ENCODE results near the gene NTM.

Gene NTM

GRCh38 chr11:131875611-131876010 is 505.2 kb downstream of the NTM start:
- no peak for DNase-seq

GRCh38 chr11:131877246-131877942 is 507.0 kb downstream of the NTM start:
- DNase-seq: no peak

- no peak for DNase-seq
These were observed 509.9 kb downstream of the NTM start for GRCh38 chr11:131880316-131880715.

DNA sequence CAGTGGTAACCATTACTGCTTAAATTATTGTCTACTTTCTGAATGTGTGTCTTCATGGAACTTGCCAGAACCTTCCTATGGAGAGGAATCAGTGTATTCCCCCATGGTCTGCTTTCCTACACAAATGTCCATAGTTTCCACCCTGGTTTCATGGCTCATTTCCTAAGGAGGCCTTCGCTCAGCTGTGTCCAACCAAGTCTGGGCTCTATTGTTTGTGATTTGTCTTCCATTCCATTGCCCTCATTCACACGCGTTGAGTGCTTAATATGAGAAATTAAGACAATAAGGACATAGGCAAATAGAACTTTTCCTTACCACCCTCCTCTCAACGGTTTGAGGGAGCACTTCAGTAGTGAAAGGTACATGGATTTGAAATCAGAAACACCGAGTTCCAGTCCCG is 510.6 kb downstream of the NTM start:
- no peak for DNase-seq

DNA sequence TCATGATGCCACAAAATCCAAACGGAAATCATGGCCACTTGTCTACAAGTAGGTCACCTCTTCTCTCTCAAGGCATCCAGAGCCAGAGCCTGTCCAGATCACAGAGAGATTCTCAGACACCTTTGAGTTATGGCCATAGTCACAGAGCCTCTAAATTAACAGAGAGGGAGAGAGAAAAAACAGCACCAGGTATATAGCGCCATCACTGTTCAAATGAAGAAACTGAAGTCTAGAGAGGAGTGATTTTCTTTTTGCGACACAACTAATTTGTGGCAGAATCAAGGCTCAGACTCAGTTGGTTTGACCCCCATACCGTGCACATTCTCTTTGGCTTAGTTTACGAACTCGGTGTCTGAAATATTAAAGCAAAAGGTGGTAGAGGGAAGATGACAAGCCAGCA is 512.9 kb downstream of the NTM start:
- no peak for DNase-seq

DNA sequence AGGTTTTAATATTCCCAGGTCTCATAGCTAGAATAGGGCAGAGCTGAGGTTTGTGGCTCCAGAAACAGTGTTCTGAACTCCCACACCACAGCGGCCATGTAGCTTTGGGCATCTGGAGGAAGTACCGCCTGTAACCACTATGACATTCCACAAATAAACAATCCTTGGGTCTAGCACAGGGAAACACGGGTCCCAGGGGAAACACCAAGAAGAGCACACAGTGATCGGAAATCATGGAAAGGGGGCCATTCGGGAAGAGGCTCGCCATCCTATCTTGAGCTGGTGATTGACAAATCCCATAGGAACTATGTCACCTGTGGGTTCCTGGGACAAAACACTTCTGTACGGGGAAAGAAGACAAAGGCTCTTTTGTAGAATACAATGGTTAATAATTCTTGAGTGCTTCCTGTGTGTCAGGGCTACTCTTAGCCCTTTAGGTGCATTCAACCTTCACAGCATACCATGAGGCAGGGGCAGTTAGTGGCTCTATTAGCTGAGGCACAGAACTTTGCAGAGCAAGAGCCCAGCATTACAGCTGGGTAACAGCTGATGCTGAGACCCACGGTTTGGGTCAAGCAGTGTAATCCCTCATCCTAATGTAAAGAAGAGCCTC is 514.2 kb downstream of the NTM start:
- no peak for DNase-seq

DNA sequence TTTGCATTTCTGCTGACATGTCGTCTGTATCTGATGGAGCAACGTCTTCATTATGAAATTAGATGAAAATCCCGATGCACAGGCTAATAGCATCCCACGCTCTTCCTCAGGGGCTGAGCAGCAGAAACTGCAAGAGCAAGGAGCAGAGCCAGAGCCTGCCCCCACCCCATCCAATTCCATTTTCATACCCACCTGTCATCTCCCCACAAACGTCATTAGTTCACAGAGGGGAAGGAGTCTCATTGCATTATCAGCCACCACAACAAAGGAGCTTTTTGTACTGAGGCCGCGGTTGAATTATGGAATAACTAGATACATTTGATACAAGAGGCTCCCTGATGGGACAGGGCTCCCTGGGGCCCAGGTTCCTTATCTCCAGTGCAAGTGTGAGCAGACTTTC is 515.0 kb downstream of the NTM start:
- no peak for DNase-seq

DNA sequence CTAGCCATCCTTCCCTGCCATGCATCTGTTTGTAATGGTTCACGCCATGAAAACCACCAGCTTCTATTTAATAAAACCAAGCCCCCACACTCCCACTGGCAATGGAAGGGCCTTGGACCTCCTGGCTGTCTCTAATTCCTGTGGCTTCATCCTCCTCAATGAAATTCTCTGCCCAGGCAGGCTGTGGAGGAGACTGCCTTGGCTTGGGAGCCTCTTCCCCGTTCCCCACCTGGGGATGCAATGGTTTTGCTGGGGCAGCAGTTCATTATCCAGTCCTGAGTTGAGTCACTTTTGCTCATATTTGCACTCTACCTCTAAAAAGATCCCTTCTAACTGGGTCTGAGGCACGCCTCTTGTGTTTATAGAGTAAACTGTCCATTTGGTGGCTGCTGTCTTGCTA is 515.8 kb downstream of the NTM start:
- DNase-seq: no peak

DNA sequence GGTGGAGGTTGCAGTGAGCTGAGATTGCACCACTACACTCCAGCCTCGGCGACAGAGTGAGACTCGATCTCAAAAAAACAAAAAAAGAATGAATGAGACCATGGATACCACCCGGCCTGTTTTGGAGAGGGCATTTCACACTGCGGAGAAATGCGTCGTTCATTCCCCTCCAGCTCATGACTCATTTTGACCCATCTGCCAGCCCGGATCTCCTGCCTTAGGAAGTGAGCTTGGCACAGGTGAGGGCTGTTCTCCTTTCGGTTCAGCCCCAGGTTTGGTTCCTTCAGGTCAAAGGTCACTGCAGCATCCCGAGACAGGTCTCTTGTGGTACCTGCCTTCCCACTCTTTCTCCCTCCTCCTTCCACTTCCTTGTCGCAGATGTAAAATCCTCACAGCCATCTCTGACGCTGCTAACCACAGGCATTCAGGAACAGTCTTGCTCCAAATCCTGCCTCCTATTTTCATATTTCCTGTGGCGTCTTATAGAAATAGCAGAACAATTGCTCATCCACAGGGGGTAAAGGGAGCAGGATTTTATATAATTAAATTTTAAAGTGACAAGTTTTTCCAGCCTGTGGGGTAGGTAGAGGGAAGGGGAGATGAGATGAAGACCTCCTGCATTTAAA is 517.9 kb downstream of the NTM start:
- DNase-seq: no peak

DNA sequence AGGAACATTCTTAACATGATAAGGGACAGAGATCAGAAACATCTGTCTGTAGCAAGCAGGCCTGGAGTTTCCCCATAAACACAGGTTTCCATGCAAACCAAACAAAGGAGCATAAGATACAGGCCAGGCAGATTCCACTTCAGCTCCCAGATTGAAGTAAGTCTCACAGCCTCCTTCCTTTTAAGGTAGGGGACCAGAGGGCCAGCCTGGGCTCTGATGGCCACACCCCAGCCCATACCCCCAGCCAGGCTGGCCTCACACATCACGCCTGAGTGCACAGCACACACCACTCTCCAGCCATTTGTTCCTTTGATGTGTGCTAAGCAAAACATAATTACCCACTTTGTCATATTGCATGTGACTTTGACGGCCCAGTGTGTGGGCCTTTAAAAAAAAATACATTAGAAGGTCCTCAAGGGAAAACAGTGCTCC is 518.7 kb downstream of the NTM start:
- DNase-seq: no peak

GRCh38 chr11:131889760-131890581 is 519.6 kb downstream of the NTM start:
- DNase-seq: no peak

DNA sequence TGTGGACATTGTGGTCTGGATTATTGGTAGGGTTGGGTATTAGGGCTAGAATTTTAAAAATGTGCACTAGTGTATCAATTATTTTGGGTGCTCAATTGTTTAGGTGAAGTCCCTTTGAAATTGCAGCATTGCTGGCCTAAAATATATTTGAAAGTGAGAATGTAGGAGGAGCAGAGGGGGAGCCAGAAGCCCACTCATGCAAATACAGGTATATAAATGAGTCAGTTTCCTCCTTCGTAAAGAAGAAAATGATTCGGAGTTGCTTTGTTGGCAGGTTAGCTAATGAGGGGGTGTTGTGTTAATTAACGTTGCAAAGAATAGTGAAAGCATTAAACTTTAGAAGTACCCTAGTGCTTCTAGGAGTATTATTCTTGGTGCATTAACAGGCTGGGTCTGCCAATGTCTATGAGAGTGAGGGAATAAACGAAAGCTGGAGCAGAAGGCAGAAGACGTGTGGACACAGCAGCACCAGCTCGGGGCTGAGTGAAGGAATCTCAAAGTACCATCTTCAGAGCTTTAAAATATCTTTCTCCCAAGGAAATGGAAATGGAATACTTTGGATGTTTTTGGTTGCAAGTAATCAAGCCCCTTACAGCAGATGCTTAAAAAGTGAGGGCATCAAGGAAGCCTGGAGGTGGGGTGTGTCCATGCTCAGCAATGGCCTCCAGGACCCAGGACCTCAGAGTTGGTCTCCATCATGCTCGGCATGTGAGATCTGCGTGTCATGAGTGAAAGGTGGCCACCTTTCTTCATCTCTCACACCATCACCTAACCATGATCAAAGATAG is 522.9 kb downstream of the NTM start:
- no peak for DNase-seq

DNA sequence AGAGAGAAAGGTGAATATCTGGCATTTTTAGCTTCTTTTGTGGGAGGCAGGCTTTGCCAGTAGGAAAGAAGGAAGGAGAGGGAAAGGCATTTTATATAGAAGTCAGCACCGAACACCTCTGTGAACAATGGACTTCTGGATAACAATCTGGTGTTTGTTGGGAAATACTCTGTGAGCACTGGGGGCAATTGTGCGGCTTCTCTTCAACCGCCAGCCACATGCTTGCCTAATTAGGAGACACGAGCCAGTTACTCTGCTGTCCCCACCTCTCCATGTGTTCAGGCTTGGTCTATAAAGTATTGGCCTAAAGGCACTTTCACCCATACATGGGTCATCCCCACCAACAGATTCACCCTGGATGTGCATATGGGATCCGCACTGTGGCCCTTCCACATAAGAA is 523.6 kb downstream of the NTM start:
- DNase-seq: no peak

DNA sequence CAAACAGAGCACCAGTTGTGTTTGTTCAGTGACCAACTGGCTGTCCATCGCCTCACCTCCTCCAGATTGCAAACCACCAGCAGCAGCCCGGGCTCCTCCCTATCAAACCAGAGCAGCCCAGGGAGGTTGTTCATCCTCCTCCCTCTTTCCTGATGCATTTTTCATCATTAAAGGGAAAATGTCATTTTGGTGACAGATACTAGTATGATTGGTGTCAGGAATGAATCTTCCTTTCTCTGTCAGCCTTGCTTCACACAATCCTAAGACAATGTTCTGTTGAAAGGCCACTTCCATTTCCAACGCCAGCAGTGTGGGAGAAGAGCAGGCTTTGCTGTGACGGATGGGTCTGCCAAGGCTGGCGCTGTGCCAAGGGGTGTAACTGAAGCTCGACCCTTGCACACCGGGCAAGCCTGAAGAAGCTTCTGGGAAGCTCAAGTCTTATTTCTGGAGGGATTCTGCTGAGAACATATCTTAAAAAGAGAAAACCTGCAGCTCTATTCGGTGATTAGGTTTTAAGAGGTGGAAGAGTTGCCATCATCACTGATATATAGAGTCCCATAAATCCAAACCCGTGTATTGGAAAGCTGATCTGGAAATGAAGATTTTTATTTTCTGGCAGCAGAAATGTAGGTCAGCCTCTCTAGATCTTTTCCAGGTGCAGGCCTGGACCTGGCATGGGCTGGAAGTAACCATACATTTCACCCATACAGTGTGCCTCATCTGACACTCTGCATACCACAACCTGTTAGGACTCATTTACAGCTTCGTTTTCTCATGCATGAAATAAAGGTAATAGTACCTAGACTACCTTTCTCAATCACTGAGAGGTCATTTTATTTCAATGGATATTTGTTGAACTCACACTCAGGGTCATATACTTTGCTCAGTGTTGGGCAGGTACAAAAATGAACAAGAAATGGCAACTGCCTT is 524.5 kb downstream of the NTM start:
- no peak for DNase-seq

DNA sequence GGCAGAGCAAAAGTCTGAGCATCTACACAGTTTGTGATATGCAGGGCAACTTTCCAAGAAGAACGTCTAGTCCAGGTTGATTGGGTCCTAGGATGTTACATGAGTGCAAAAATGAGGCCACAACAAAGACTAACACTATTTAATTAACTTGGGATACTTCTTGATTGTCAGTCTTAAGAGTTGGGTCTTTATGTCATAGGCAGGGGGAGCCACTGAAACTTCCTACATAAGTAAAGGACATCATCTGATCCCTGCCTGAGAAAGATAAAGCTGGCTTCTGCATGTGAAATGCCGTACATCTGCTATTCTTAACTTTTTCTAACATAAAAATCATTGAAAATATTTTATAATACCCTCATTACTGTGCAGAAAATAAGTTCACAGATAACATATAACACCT is 525.5 kb downstream of the NTM start:
- no peak for DNase-seq

GRCh38 chr11:131896978-131897615 is 526.7 kb downstream of the NTM start:
- no peak for DNase-seq

DNA sequence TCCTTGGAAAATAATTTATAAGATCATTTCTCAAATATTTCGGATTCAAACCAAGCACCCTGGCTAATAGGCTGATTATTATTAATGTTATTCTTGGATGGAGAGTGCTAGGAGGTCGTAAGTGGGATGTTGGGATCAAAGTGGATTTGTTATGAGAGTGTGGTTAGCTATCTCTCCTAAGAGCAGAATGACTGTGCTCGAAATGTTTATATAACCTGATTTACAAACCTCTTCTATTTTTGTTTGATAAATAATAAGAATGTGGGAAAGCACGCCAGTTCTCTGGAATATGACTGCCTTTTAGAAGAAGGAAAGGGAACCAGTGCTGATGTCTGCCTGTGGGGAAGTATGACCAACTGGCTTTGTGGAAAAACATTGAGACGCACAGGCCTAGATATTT is 527.5 kb downstream of the NTM start:
- DNase-seq: no peak

GRCh38 chr11:131898949-131899348 is 528.5 kb downstream of the NTM start:
- DNase-seq: no peak

DNA sequence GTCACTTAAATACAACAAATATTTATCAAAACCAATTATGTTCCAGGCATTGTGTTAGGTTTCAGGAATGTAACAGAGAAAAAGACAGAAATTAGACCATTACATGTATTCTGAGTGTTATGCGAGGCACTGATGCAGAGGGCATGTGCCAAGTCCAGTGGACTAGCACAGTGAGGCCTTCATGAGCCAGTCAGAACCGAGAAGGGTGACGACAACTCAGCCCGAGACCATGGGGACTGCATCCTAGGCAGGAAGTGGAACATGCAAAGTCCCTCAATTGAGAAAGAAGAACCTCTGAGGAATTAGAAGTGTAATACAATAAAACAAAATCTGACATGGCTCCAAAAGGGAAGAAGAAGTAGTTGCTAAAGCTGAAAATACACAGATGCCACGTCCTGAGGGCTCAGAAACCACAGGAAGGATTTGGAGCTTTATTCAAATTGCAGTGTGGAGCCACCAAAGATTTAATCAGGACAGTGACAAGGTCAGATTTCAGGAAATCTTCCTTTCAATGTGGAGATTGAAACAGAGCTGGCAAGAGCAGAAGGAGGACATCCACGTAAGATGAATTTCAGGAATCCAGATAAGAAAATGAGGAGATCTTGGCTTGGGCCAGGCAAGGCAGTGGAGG is 529.6 kb downstream of the NTM start:
- DNase-seq: no peak

DNA sequence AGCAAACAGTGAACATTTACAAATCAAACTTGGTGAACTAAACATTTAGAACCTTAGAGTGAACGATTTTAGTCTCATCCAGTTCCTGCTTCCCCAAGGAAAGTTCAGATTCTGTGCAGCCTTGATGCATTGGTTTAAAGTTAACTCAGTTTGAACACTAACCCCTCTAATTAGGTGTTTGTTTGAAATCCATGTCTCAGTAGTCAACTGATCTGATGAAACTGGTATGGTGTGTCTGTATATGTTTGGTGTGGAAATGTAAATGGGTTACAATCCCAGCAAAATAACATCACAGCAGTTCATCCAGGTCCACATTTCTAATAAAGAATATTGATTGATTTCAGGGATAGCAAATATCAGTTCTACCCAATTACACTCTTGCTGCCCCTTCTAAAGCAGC is 532.0 kb downstream of the NTM start:
- no peak for DNase-seq

DNA sequence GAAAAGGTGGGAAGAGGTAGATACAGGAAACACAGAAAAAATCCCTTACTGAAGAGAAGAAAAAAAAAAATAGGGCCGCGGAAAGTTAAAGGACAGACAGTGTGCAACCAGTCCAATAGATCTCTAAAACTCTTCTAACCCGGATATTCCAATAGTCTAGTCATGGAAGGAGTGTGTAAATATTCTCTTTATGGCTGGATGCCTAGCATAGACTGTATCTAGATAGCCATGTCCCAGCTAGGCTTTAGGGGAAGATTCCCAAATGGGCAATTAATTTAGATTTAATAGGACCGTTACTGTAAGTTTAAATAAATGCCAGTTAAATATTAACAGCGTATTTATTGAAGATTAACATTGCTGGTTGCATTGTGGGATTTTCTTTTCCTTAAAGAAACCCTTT is 532.7 kb downstream of the NTM start:
- no peak for DNase-seq

Data from AML-193 (cell line).